Upper lobe of left lung (tissue), 4 donors: ENCODE results near the gene JDP2.

Experiments used
- CTCF ChIP-seq, 6 experiments: fragments of 450-650 bp in 4 of 6; fragments of 200-600 bp in 2 of 6; sonication (generic) in 2 of 6; IDR thresholded peaks; one replicate each; pipeline ENCODE4 v1.5.1; 2016 to 2019; ENCODE audit warnings: antibody characterized with exemption in 6 of 6
- EP300 ChIP-seq, 4 donors: sonication (generic); formaldehyde crosslinking; IDR thresholded peaks; one replicate each; pipeline ENCODE4 v1.5.1; 2017; ENCODE audit warnings: antibody characterized with exemption in 4 of 4, control low read depth in 2 of 4
- POLR2A ChIP-seq, 4 donors: fragments of 450-650 bp; IDR thresholded peaks; one replicate each; pipeline ENCODE4 v1.5.1; 2016 to 2017; ENCODE audit warnings: antibody characterized with exemption in 4 of 4, mild to moderate bottlenecking in 2 of 4
- POLR2AphosphoS5 ChIP-seq, 2 donors: sonication (generic); formaldehyde crosslinking; IDR thresholded peaks; one replicate each; pipeline ENCODE4 v1.5.1; 2017; ENCODE audit warnings: antibody characterized with exemption in 2 of 2

- TF ChIP-seq CTCF (IDR thresholded peaks at IDR 0.05) (no peak), POLR2A (IDR thresholded peaks at IDR 0.05) (no peak), POLR2AphosphoS5 (IDR thresholded peaks at IDR 0.05) (no peak), EP300 (IDR thresholded peaks at IDR 0.05) (no peak)
Observed at GRCh38 chr14:75449036-75449435, 21.2 kb downstream of the JDP2 start.
